Stimulated activated CD4-positive, alpha-beta T cell treated with anti-CD3 and anti-CD28 coated beads, Interleukin-15, amount 100 ng/mL, for 1 hour (primary cell): ENCODE measurements around the gene SAE1.
A peak's percentile ranks its signal among the peaks of the same experiment; 100 is the strongest.

Experiments
- DNase-seq, 2 donors: peaks; one replicate each; pipeline ENCODE4 v3.0.0-alpha.2; 2020; ENCODE audit warnings: low read depth in 1 of 2, low spot score in 1 of 2

The SAE1 gene

DNA sequence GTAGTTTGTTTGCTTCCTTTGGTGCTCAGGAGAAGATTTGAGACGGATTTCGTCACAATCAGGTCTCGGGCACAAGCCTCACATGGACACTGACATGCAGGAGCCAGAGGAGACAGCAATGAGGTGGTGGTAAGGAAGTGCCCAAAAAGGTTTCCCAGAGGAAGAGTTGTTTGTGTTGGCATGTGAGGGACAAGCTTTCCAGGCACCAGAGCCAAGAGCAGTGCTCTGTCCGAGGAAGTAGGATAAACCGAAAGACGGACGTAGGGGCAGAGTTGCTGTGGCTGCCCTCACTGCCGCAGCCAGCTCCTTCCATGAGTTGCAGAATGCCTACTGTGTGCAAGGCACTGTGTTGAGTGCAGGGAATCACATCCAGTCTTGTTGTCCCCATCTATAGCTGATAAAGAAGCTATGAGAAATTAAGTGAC, 27.7 kb downstream of the SAE1 start:
- DNase-seq = no peak

- DNase-seq = no peak
Measured at GRCh38 chr19:47158879-47159503, 28.4 kb downstream of the SAE1 start.

- DNase-seq = no peak
Measured at GRCh38 chr19:47161876-47162489, 31.3 kb downstream of the SAE1 start.

DNA sequence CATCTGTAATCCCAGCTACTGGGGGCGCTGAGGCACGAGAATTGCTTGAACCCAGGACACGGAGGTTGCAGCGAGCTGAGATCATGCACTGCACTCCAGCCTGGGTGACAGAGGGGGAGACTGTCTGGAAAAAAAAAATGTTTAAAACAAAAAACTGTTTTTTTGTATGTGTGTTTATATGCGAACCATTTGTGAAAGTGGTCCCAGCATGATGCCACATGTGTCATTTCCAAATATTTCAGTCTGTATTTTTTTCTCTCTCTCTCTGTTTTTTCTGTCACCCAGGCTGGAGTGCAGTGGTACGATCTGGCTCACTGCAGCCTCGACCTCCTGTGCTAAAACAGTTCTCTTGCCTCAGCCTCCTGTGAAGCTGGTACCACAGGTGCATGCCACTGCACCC, 37.4 kb downstream of the SAE1 start:
- no peak for DNase-seq

GRCh38 chr19:47172666-47173455, 42.2 kb downstream of the SAE1 start:
- DNase-seq = no peak

GRCh38 chr19:47176071-47176626, 45.5 kb downstream of the SAE1 start:
- DNase-seq = no peak

GRCh38 chr19:47176627-47177090, 46.0 kb downstream of the SAE1 start:
- DNase-seq = no peak

DNA sequence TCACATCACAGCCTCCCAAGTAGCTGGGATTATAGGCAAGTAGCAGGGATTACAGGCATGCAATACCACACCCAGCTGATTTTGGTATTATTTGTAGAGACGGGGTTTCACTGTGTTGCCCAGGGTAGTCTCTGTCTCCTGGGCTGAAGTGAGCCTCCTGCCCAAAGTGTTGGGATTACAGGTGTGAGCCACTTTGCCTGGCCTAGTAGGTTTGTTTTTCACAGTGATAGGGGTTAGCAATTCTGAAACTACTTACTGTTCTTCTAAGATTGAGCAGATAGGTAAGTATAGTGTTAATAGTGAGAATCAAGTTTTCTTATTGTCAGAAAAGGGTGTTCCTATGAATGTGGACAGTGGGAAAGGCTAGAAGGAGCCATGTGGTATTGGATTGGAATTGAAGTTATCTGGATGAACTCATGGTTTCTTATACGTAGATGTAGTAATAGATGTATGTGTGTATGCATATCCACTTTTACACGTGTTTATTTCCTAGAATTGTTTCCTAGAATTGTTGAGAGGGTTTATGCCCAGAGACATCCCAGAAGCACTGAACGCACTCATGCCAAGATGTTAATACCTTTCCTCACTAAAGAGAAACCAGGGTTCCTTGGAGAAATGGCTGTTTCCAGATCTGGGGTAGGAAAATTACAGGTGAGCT, 49.1 kb downstream of the SAE1 start:
- no peak for DNase-seq

DNA sequence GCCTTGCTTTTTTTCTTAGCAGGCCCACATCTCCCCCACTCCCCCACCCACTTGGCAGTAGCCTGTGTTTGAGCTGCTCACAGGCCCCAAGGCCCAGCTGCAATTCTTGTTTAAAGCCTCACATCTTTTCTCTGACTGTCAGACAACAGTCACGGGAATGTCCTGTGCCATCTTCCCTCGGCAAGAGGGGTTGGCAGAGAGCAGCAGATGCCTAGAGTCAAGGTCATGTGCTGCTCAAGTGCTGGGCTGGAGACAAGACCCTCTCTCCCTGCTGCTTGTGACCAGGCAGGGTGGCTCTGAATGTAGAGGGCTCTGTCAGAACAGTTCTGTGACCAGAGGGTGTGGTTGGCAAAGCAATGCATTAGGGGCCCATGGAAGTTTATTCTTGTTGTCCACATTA, 53.0 kb downstream of the SAE1 start:
- DNase-seq = no peak

- DNase-seq = peak; percentile 57 to 64
Measured at GRCh38 chr19:47186446-47187334, 56.1 kb downstream of the SAE1 start.

GRCh38 chr19:47187335-47187655, 56.7 kb downstream of the SAE1 start:
- no peak for DNase-seq

- DNase-seq = no peak
Measured at GRCh38 chr19:47187797-47188196, 57.2 kb downstream of the SAE1 start.

DNA sequence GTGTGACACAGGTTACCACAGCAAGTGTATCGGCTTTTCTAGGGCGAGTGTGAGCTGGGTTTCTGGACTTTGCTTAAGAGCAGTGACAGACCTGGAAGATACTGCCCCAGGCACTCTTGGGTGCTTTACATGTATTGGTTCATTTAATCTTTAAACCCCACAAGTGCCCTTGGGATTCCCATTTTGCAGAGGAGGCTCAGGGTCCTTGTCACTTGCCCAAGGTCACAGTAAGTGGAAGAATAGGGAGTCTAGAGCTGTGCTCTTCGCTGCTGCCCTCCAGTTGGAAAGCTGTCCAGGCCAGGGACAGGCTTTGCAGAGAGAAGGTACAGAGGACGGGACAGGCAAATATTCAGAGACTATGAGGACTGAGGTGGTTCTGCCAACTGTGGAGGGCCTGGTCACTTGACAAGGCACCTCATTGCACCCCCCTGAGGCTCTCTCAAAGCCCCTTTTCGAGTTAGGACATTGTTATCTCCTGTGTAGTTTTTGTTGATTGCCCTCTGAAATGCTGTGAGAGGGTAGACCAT, 57.9 kb downstream of the SAE1 start:
- DNase-seq = no peak

DNA sequence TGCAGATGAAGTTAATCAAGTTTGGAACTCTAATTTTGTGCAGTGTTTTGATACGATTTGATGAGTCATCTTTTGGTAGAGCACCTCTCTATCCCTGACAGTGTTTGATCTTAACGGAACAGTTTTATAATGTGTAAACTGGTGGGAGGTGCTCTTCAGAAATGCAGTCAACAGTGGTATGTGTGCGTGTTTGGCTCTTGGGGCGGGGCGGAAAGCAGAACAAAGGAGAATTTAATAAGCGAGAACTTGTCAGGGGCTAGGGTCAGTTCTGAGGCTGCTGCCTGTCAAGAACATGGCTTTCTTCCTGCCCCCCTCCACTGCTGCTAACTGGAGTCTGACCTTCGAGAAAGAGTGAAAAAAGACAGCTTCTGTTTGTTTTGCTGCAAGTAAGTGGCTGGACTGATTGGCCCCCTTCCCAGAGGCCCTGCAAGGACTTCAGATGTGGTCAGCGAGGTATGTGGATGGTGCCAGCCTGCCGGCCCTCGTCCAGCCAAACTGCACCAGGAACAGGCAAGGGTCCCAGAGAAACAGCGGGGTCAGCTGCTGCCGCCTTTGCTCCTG, 59.6 kb downstream of the SAE1 start:
- DNase-seq = peak; percentile 21 to 51

DNA sequence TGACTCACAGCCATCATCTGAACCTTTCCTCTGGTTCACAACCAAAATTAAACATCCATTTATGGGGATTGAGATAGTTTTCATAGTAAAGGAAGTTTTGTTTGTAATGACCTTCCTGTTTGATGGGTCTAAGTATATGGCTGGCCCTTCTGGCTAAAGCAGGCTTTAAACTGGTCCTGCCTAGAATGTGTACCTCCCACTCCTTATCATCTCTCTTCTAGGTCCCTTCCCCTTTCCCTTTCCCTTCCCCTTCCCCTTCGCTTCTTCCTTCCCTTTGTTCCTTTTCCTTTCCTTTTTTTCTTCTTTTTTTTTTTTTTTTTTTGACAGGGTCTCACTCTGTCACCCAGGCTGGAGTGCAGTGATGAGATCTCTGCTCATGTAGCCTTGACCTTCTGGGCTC, 64.8 kb downstream of the SAE1 start:
- DNase-seq = no peak

- no peak for DNase-seq
Measured at GRCh38 chr19:47197141-47197540, 66.5 kb downstream of the SAE1 start.

- no peak for DNase-seq
Measured at GRCh38 chr19:47200530-47200929, 69.9 kb downstream of the SAE1 start.

- no peak for DNase-seq
Measured at GRCh38 chr19:47203254-47203653, 72.6 kb downstream of the SAE1 start.

GRCh38 chr19:47209319-47210179, 78.9 kb downstream of the SAE1 start:
- no peak for DNase-seq
